Spleen (tissue), 11 donors: Measurements from ENCODE around the gene SERPINE1. TPM values are rescaled to one million over a fixed set of nuclear protein-coding genes. Genes with fewer than 3 reads are reported as not detected.
"Not testable (repeated sequence)": the region's sequence is repeated elsewhere in the genome, so short reads cannot be mapped to it uniquely, and the experiment has no call there.

Experiments used
- DNase-seq: peaks from one replicate; pipeline ENCODE4 v3.0.0-alpha.2; 2020
- H3K27ac ChIP-seq, 8 donors: fragments of 200-600 bp; sonication (generic) in 7 of 8; 1 replicate in 4 of 8; 2 replicates in 4 of 8; pipeline versions ENCODE4 v1.5.0 to v1.8.0; 2016 to 2021; ENCODE audit warnings: inconsistent platforms in 4 of 8, mild to moderate bottlenecking in 4 of 8, moderate library complexity in 1 of 8
- H3K27me3 ChIP-seq, 7 donors: fragments of 200-600 bp; sonication (generic) in 6 of 7; replicated peaks in 1 of 7; 1 replicate in 4 of 7; 2 replicates in 3 of 7; pipeline versions ENCODE4 v1.5.0 to v1.8.0; 2016 to 2021; ENCODE audit warnings: inconsistent platforms in 3 of 7, mild to moderate bottlenecking in 1 of 7
- H3K36me3 ChIP-seq, 6 donors: fragments of 200-600 bp; sonication (generic) in 5 of 6; 1 replicate in 4 of 6; 2 replicates in 2 of 6; pipeline versions ENCODE4 v1.5.0 to v1.8.0; 2016 to 2021; ENCODE audit warnings: inconsistent platforms in 2 of 6
- H3K4me1 ChIP-seq, 6 donors: fragments of 200-600 bp; sonication (generic) in 5 of 6; 1 replicate in 3 of 6; 2 replicates in 3 of 6; pipeline versions ENCODE4 v1.5.0 to v1.8.0; 2016 to 2021; ENCODE audit warnings: inconsistent platforms in 3 of 6
- H3K4me3 ChIP-seq, 8 donors: fragments of 200-600 bp; sonication (generic) in 7 of 8; 1 replicate in 4 of 8; 2 replicates in 4 of 8; pipeline versions ENCODE4 v1.5.0 to v1.8.0; 2016 to 2021; ENCODE audit warnings: inconsistent platforms in 4 of 8, mild to moderate bottlenecking in 4 of 8, moderate library complexity in 2 of 8
- H3K9me3 ChIP-seq, 8 donors: fragments of 200-600 bp; sonication (generic) in 7 of 8; 1 replicate in 4 of 8; 2 replicates in 4 of 8; pipeline versions ENCODE4 v1.5.0 to v1.8.0; 2016 to 2021; ENCODE audit warnings: inconsistent platforms in 4 of 8
- POLR2A ChIP-seq, 3 donors: fragments of 450-650 bp; IDR thresholded peaks; one replicate each; pipeline ENCODE4 v1.5.1; 2017; ENCODE audit warnings: antibody characterized with exemption in 3 of 3, mild to moderate bottlenecking in 1 of 3
- POLR2AphosphoS5 ChIP-seq, 3 donors: sonication (generic); formaldehyde crosslinking; IDR thresholded peaks; one replicate each; pipeline ENCODE4 v1.5.1; 2017; ENCODE audit warnings: antibody characterized with exemption in 3 of 3
- WGBS, 5 donors: extraction: QIAGEN DNeasy Blood & Tissue Kit in 3 of 5; methylation state at CpG; one replicate each; pipeline versions ENCODE4 v1.1.5 to v1.1.7; 2013 to 2018; 5-methylcytosine and 5-hydroxymethylcytosine counted together
- intact Hi-C: fragments of 100-400 bp; cut with DNase I; formaldehyde crosslinking; loops from one replicate; pipeline ENCODE4 v1.15.0; 2023; ENCODE audit warnings: low total_unique reads
- polyA plus RNA-seq, 3 donors: library from polyadenylated mRNA; stranded (reverse); fragments of 200-250 nt; gene quantifications; one replicate each; pipeline ENCODE4 v1.2.1, GENCODE V29; 2013
- total RNA-seq, 7 donors: library from RNA; depleted of rRNA in 3 of 7; stranded (reverse); fragments of >200 nt in 3 of 7; fragmentation: NEBNext Ultra II Directional in 4 of 7; extraction: Animal tissue kit (Norgen Biotek cat#: 25700) in 4 of 7; gene quantifications; one replicate each; pipeline versions ENCODE4 v1.1.0 to v1.2.1, GENCODE V29; 2016 to 2021
- TF ChIP-seq, protein P1 (sequence below), 11 experiments: fragments of 200-600 bp in 7 of 11; fragments of 450-650 bp in 4 of 11; sonication (generic) in 4 of 11; IDR thresholded peaks in 8 of 11; conservative IDR thresholded peaks in 3 of 11; 1 replicate in 7 of 11; 2 replicates in 4 of 11; pipeline versions ENCODE4 v1.4.0 to v1.8.0; 2016 to 2021; ENCODE audit warnings: antibody characterized with exemption in 11 of 11, inconsistent platforms in 4 of 11, mild to moderate bottlenecking in 1 of 11
- donor health status: healthy with polysubstance abuse.
- donor health status: DM: no; HTN: no; CAD: no; lungs with moderate emphysema.
- donor health status: DM: no; HTN: no; CAD: no.
- donor health status: Bipolar disorder and iron deficiency.
- donor health status: healthy.
- donor health status: DM: no; HTN: no; CAD: no.
- donor health status: DM: yes; HTN: yes; CAD: no.

Gene SERPINE1
- total and polyA plus RNA-seq, 10 donors, result 2.2 to 46.4 (median 4.7) TPM

GRCh38 chr7:101102026-101102425 lies 24.9 kb upstream of the SERPINE1 start:
- Histone ChIP-seq H3K9me3 (no peaks in the 10 kb centered on the region), H3K27me3 (peaks cover 0 to 62% (median 0%) of the 10 kb centered on the region in 7 donors), H3K4me3 (no peak overlapping the region), H3K4me1 (peaks cover 0 to 39% (median 17%) of the 10 kb centered on the region in 6 donors), H3K27ac (no peak overlapping the region), H3K36me3 (no peaks in the 10 kb centered on the region)
- no peak for DNase-seq
- intact Hi-C loops, result no loop called here
- 89 to 93% (median 92%) methylated on average over 6 of the region's 6 CpGs for WGBS, 5 donors
- TF ChIP-seq, protein P1, sequence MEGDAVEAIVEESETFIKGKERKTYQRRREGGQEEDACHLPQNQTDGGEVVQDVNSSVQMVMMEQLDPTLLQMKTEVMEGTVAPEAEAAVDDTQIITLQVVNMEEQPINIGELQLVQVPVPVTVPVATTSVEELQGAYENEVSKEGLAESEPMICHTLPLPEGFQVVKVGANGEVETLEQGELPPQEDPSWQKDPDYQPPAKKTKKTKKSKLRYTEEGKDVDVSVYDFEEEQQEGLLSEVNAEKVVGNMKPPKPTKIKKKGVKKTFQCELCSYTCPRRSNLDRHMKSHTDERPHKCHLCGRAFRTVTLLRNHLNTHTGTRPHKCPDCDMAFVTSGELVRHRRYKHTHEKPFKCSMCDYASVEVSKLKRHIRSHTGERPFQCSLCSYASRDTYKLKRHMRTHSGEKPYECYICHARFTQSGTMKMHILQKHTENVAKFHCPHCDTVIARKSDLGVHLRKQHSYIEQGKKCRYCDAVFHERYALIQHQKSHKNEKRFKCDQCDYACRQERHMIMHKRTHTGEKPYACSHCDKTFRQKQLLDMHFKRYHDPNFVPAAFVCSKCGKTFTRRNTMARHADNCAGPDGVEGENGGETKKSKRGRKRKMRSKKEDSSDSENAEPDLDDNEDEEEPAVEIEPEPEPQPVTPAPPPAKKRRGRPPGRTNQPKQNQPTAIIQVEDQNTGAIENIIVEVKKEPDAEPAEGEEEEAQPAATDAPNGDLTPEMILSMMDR (IDR thresholded peaks at IDR 0.05 in 8 of 11, conservative IDR thresholded peaks at IDR 0.05 in 3 of 11), result no peak
- TF ChIP-seq POLR2A (IDR thresholded peaks at IDR 0.05), result no peak
- TF ChIP-seq POLR2AphosphoS5 (IDR thresholded peaks at IDR 0.05), result no peak

GRCh38 chr7:101103701-101104100 lies 23.2 kb upstream of the SERPINE1 start:
- WGBS, 5 donors, result 76 to 94% (median 91%) methylated on average over 10 of the region's 10 CpGs
- H3K9me3 ChIP-seq, DNase-seq, H3K27ac ChIP-seq, H3K4me3 ChIP-seq, H3K36me3 ChIP-seq, intact Hi-C loops: not testable (repeated sequence)
- Histone ChIP-seq H3K27me3 (peaks cover 0 to 62% (median 0%) of the 10 kb centered on the region in 7 donors), H3K4me1 (peaks cover 0 to 48% (median 25%) of the 10 kb centered on the region in 6 donors)

DNA sequence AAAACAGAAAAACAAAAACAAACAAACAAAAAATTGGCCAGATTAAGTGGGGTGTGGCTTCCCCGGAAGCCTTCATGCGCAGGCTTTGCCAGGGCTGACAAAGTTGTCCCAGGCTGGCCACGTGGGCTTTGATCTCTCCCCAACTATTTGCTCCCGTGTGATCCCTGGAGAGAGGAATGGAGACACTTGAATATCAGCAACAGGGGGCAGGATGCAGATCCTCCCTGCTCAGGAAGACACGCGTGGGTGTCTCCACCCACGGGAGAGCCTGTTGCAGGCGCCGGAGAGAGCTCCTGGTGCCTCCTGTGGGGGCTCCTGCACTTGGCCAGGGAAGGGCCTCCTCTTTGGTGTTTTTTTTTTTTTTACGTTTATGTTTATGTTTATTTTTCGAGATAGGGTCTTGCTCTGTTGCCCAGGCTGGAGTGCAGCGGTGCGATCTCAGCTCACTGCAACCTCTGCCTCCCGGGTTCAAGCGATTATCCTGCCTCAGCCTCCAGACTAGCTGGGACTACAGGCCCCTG lies 22.7 kb upstream of the SERPINE1 start:
- H3K36me3 ChIP-seq, result no peaks in the 10 kb centered on the region
- DNase-seq, result no peak
- H3K4me3 ChIP-seq, result no peak overlapping the region
- TF ChIP-seq POLR2AphosphoS5 (IDR thresholded peaks at IDR 0.05) (no peak), POLR2A (IDR thresholded peaks at IDR 0.05) (no peak)
- TF ChIP-seq, protein P1 (IDR thresholded peaks at IDR 0.05 in 8 of 11, conservative IDR thresholded peaks at IDR 0.05 in 3 of 11), result no peak
- H3K4me1 ChIP-seq, result peaks cover 0 to 54% (median 28%) of the 10 kb centered on the region in 6 donors
- peaks cover 0 to 62% (median 0%) of the 10 kb centered on the region in 7 donors for H3K27me3 ChIP-seq
- H3K9me3 ChIP-seq, result no peaks in the 10 kb centered on the region
- H3K27ac ChIP-seq, result no peak overlapping the region
- intact Hi-C loops, result no loop called here
- 71 to 80% (median 72%) methylated on average over 15 of the region's 15 CpGs for WGBS, 5 donors

GRCh38 chr7:101104799-101105198 lies 22.1 kb upstream of the SERPINE1 start:
- Histone ChIP-seq H3K4me3 (no peak overlapping the region), H3K27me3 (peaks cover 0 to 62% (median 0%) of the 10 kb centered on the region in 7 donors), H3K27ac (no peak overlapping the region), H3K4me1 (peaks cover 0 to 49% (median 25%) of the 10 kb centered on the region in 6 donors), H3K36me3 (no peaks in the 10 kb centered on the region), H3K9me3 (no peaks in the 10 kb centered on the region)
- DNase-seq, result no peak
- 64 to 83% (median 74%) methylated on average over 3 of the region's 3 CpGs for WGBS, 5 donors
- TF ChIP-seq POLR2AphosphoS5 (IDR thresholded peaks at IDR 0.05) (no peak), POLR2A (IDR thresholded peaks at IDR 0.05) (no peak)
- TF ChIP-seq, protein P1 (IDR thresholded peaks at IDR 0.05 in 8 of 11, conservative IDR thresholded peaks at IDR 0.05 in 3 of 11), result no peak
- intact Hi-C loops, result no loop called here

DNA sequence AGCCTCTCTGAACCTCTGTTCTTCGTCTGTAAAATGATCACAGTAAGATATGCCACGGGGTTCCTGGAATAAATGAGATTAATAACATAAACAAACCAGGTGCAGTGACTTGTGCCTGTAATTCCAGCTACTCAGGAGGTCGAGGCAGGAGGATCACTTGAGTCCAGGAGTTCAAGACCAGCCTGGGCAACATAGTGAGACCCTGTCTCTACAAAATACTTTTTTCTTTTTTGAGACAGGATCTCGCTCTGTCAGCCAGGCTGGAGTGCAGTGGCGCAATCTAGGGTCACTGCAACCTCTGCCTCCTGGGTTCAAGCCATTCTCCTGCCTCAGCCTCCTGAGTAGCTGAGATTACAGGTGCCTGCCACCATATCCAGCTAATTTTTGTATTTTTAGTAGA lies 21.7 kb upstream of the SERPINE1 start:
- H3K27ac ChIP-seq, intact Hi-C loops, DNase-seq, H3K9me3 ChIP-seq, H3K4me3 ChIP-seq, H3K36me3 ChIP-seq: not testable (repeated sequence)
- peaks cover 0 to 45% (median 23%) of the 10 kb centered on the region in 6 donors for H3K4me1 ChIP-seq
- 76 to 79% (median 78%) methylated on average over 5 of the region's 5 CpGs for WGBS, 5 donors
- H3K27me3 ChIP-seq, result peaks cover 0 to 58% (median 0%) of the 10 kb centered on the region in 7 donors
